Prostate gland (tissue), 2 donors: ENCODE data around the gene CFAP221.

Source experiments
- CTCF ChIP-seq, 4 experiments: fragments of 200-600 bp in 2 of 4; fragments of 450-650 bp in 2 of 4; sonication (generic) in 2 of 4; IDR thresholded peaks; 1 replicate in 3 of 4; 2 replicates in 1 of 4; pipeline ENCODE4 v1.5.1; 2016 to 2019; ENCODE audit warnings: antibody characterized with exemption in 4 of 4, mild to moderate bottlenecking in 2 of 4, moderate library complexity in 2 of 4
- POLR2A ChIP-seq: fragments of 450-650 bp; IDR thresholded peaks from one replicate; pipeline ENCODE4 v1.6.1; 2016; ENCODE audit warnings: antibody characterized with exemption, mild to moderate bottlenecking

DNA sequence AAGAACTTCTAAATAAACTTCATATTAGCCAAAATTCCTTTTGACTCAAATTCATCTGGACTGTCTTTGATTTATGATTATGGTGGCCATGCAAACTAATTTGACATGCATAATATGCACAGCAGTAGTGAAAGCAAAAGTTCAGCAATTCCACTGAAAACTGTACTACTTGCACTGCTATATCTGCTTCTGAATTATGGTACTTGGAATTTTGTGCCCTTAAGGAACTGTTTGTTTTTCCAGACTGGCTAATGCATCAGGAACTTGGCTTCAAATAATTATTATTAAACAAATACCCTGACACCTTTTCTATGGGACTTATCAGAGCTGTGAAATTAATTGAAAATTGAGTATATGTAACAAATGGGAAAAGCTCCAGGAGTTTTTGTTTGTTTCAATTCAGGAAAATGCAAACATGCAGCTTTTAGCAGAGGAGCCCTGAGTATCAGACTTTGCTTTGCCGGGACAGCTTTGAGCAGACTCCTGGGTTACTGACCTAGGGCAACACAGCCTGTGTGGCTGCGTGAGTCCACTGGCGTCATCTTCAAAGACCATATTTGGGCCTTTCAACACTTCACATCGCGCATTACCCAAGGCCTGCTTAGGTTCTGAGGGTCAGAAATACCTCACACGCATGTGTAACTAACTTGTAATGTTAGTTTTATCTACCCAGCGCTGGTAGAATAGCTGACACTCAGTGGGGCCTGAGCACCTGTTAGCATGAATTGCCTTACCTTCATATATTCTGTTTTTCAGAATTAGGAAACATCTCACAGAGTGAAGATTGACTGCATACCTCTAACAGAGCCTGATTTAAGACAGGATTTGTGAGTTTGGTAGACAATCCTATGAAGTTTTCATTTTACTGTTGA is 35.4 kb downstream of the CFAP221 start:
- TF ChIP-seq CTCF (IDR thresholded peaks at IDR 0.05) = no peak
- TF ChIP-seq POLR2A = no peak
